HAP-1 (cell line): Measurements from ENCODE around the gene ADAT3.

Experiments used
- DNase-seq, 2 experiments: peaks; one replicate each; pipeline ENCODE4 v3.0.0-alpha.2; 2016 to 2020; ENCODE audit warnings: low spot score in 2 of 2
- H3K27me3 ChIP-seq: fragments of 250-450 bp; sonication (Bioruptor Pico); 2 replicates; pipeline ENCODE4 v1.5.1; 2020; ENCODE audit warnings: low read depth, mild to moderate bottlenecking, moderate library complexity
- H3K36me3 ChIP-seq: fragments of 250-450 bp; sonication (Bioruptor Pico); replicated peaks from 2 replicates; pipeline ENCODE4 v1.5.1; 2020; ENCODE audit warnings: mild to moderate bottlenecking
- H3K4me1 ChIP-seq: fragments of 250-450 bp; sonication (Bioruptor Pico); 2 replicates; pipeline ENCODE4 v1.5.1; 2020; ENCODE audit warnings: mild to moderate bottlenecking
- H3K4me3 ChIP-seq: fragments of 250-450 bp; sonication (Bioruptor Pico); 2 replicates; pipeline ENCODE4 v1.5.1; 2020; ENCODE audit warnings: mild to moderate bottlenecking, moderate library complexity
- H3K9me3 ChIP-seq: fragments of 250-450 bp; sonication (Bioruptor Pico); 2 replicates; pipeline ENCODE4 v1.5.1; 2020; ENCODE audit warnings: mild to moderate bottlenecking, moderate library complexity
- in situ Hi-C: fragments of 300-500 bp; cut with MboI; formaldehyde crosslinking; loops from 3 replicates; pipeline ENCODE4 v1.14.3; 2020; ENCODE audit warnings: low sequenced_read_pairs, inconsistent platforms, mixed read lengths

ADAT3 gene

GRCh38 chr19:1905863-1906375 lies 720 bp downstream of the ADAT3 start:
- Histone ChIP-seq H3K4me3 (peak overlapping the region; percentile 76), H3K4me1 (peaks cover 2% of the 10 kb centered on the region), H3K27me3 (no peaks in the 10 kb centered on the region), H3K9me3 (no peaks in the 10 kb centered on the region), H3K36me3 (peaks cover 7% of the 10 kb centered on the region; the same call in 1 of the 2 replicates)
- DNase-seq, result no peak
- in situ Hi-C loops, result no loop called here

- Histone ChIP-seq H3K4me3 (no peak overlapping the region), H3K36me3 (peaks cover 15% of the 10 kb centered on the region), H3K9me3 (no peaks in the 10 kb centered on the region), H3K27me3 (no peaks in the 10 kb centered on the region), H3K4me1 (peaks cover 2% of the 10 kb centered on the region)
- no peak for DNase-seq
- in situ Hi-C loops, result no loop called here
These were observed 1.9 kb downstream of the ADAT3 start for GRCh38 chr19:1906985-1907562.

- Histone ChIP-seq H3K4me3 (no peak overlapping the region), H3K27me3 (no peaks in the 10 kb centered on the region), H3K36me3 (peaks cover 16% of the 10 kb centered on the region), H3K4me1 (peaks cover 2% of the 10 kb centered on the region), H3K9me3 (no peaks in the 10 kb centered on the region)
- in situ Hi-C loops, result no loop called here
- DNase-seq, result no peak
These were observed 2.6 kb downstream of the ADAT3 start for GRCh38 chr19:1907563-1908363.

DNA sequence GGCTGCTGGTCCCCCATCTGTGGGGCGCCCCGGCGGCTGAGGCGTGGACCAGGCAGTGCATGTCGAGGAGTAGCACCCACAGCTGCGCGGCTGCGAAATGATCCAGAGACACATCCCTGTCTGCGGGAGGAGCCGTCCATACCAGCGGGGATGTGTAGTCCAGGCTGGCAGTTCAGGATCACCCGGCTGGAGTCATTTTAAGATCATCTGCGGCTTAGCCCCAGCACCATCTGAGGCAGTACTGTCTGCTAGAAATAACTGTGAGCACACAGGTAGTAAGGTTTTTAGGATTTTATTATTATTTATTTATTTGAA lies 3.1 kb downstream of the ADAT3 start:
- Histone ChIP-seq H3K9me3 (no peaks in the 10 kb centered on the region), H3K36me3 (peaks cover 18% of the 10 kb centered on the region), H3K4me3 (no peak overlapping the region), H3K27me3 (no peaks in the 10 kb centered on the region), H3K4me1 (peaks cover 2% of the 10 kb centered on the region)
- DNase-seq, result no peak
- in situ Hi-C loops, result no loop called here

- Histone ChIP-seq H3K4me1 (peaks cover 2% of the 10 kb centered on the region), H3K9me3 (no peaks in the 10 kb centered on the region), H3K27me3 (no peaks in the 10 kb centered on the region), H3K4me3 (no peak overlapping the region), H3K36me3 (peaks cover 18% of the 10 kb centered on the region)
- in situ Hi-C loops, result no loop called here
- DNase-seq, result no peak
These were observed 4.5 kb downstream of the ADAT3 start for GRCh38 chr19:1909761-1910080.

GRCh38 chr19:1910177-1910576 lies 5.0 kb downstream of the ADAT3 start:
- no peaks in the 10 kb centered on the region; the same call in 1 of the 2 replicates for H3K4me1 ChIP-seq
- in situ Hi-C loops, result no loop called here

GRCh38 chr19:1911098-1911497 lies 5.9 kb downstream of the ADAT3 start:
- Histone ChIP-seq H3K9me3 (no peaks in the 10 kb centered on the region), H3K36me3 (peaks cover 16% of the 10 kb centered on the region), H3K27me3 (no peaks in the 10 kb centered on the region), H3K4me3 (no peak overlapping the region), H3K4me1 (no peaks in the 10 kb centered on the region; the same call in 1 of the 2 replicates)
- in situ Hi-C loops, result no loop called here
- DNase-seq, result no peak

More at GRCh38 chr19:1910177-1910576, 5.0 kb downstream of the ADAT3 start:
- H3K9me3 ChIP-seq, result no peaks in the 10 kb centered on the region
- H3K4me3 ChIP-seq, result no peak overlapping the region
- H3K36me3 ChIP-seq, result peaks cover 18% of the 10 kb centered on the region
- no peaks in the 10 kb centered on the region for H3K27me3 ChIP-seq
- no peak for DNase-seq

GRCh38 chr19:1911995-1912394 lies 6.8 kb downstream of the ADAT3 start:
- Histone ChIP-seq H3K36me3 (peaks cover 11% of the 10 kb centered on the region), H3K9me3 (no peaks in the 10 kb centered on the region), H3K27me3 (no peaks in the 10 kb centered on the region), H3K4me3 (no peak overlapping the region), H3K4me1 (no peaks in the 10 kb centered on the region)
- in situ Hi-C loops, result no loop called here
- DNase-seq, result no peak

GRCh38 chr19:1912760-1913505 lies 7.7 kb downstream of the ADAT3 start:
- no peaks in the 10 kb centered on the region for H3K4me1 ChIP-seq
- H3K27me3 ChIP-seq, result no peaks in the 10 kb centered on the region
- no peak for DNase-seq
- in situ Hi-C loops, result no loop called here
- H3K36me3 ChIP-seq, result peaks cover 19% of the 10 kb centered on the region
- H3K4me3 ChIP-seq, result no peak overlapping the region
- no peaks in the 10 kb centered on the region for H3K9me3 ChIP-seq

- Histone ChIP-seq H3K4me1 (no peaks in the 10 kb centered on the region), H3K9me3 (no peaks in the 10 kb centered on the region), H3K4me3 (no peak overlapping the region), H3K36me3 (peaks cover 26% of the 10 kb centered on the region), H3K27me3 (no peaks in the 10 kb centered on the region)
- in situ Hi-C loops, result no loop called here
- no peak for DNase-seq
These were observed 8.8 kb downstream of the ADAT3 start for GRCh38 chr19:1913781-1914577.

GRCh38 chr19:1914826-1915341 lies 9.7 kb downstream of the ADAT3 start:
- Histone ChIP-seq H3K36me3 (peaks cover 32% of the 10 kb centered on the region), H3K27me3 (no peaks in the 10 kb centered on the region), H3K4me3 (no peak overlapping the region), H3K9me3 (no peaks in the 10 kb centered on the region), H3K4me1 (no peaks in the 10 kb centered on the region)
- in situ Hi-C loops, result no loop called here
- DNase-seq, result no peak

- in situ Hi-C loops, result no loop called here
- peaks cover 39% of the 10 kb centered on the region for H3K36me3 ChIP-seq
- H3K4me1 ChIP-seq, result no peaks in the 10 kb centered on the region
- DNase-seq, result no peak
- H3K9me3 ChIP-seq, result no peaks in the 10 kb centered on the region
- no peaks in the 10 kb centered on the region for H3K27me3 ChIP-seq
- no peak overlapping the region for H3K4me3 ChIP-seq
These were observed 11.9 kb downstream of the ADAT3 start for GRCh38 chr19:1917146-1917545.

DNA sequence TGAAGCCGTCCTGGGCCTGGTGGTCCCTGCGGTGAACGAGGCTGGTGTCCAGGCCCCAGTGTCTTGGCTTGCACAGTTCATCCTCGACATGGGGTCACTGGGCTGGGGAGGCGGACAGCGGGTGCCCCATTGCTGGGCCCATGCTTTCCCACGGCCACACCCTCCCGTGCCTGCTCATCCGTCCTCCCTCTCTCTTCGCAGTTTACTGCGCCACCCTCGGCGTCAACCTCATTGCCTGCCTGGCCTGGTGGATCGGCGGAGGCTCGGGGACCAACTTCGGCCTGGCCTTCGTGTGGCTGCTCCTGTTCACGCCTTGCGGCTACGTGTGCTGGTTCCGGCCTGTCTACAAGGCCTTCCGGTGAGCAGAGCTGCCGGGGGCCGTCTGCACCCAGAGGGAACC lies 12.7 kb downstream of the ADAT3 start:
- Histone ChIP-seq H3K27me3 (no peaks in the 10 kb centered on the region), H3K36me3 (peaks cover 36% of the 10 kb centered on the region), H3K4me3 (no peak overlapping the region), H3K4me1 (no peaks in the 10 kb centered on the region), H3K9me3 (no peaks in the 10 kb centered on the region)
- in situ Hi-C loops, result no loop called here
- no peak for DNase-seq
